ACC112 (cell line): ENCODE data around the gene GRIN3B.

Experiments used
- H2AFZ ChIP-seq: fragments of 200-600 bp; sonication (generic); one replicate; pipeline ENCODE4 v1.6.0; 2017; ENCODE audit warnings: antibody characterized with exemption, low read length; ENCODE audit not compliant: unreplicated experiment
- H3K27ac ChIP-seq: fragments of 200-600 bp; sonication (generic); 2 replicates; pipeline ENCODE4 v1.5.1; 2014; ENCODE audit warnings: low read depth, mild to moderate bottlenecking, antibody characterized with exemption, low read length, moderate library complexity
- H3K27me3 ChIP-seq: fragments of 200-600 bp; sonication (generic); 2 replicates; pipeline ENCODE4 v1.6.1; 2014; ENCODE audit warnings: mild to moderate bottlenecking, antibody characterized with exemption, low read length, moderate library complexity, mixed read lengths; ENCODE audit not compliant: insufficient read depth
- H3K36me3 ChIP-seq: fragments of 200-600 bp; sonication (generic); 2 replicates; pipeline ENCODE4 v1.6.1; 2016; ENCODE audit warnings: mild to moderate bottlenecking, antibody characterized with exemption, low read length, moderate library complexity, mixed read lengths; ENCODE audit not compliant: insufficient read depth
- H3K4me1 ChIP-seq: fragments of 200-600 bp; sonication (generic); one replicate; pipeline ENCODE4 v1.6.1; 2016; ENCODE audit warnings: low read length, mixed read lengths; ENCODE audit not compliant: insufficient read depth, unreplicated experiment, control insufficient read depth
- H3K4me3 ChIP-seq: fragments of 200-600 bp; sonication (generic); 2 replicates; pipeline ENCODE4 v1.5.1; 2014; ENCODE audit warnings: mild to moderate bottlenecking, low read depth, low read length
- H3K79me2 ChIP-seq: fragments of 200-600 bp; sonication (generic); one replicate; pipeline ENCODE4 v1.6.0; 2016; ENCODE audit warnings: low read length; ENCODE audit not compliant: control insufficient read depth, unreplicated experiment, insufficient read depth

The GRIN3B gene

GRCh38 chr19:1026783-1027649, 26.8 kb downstream of the GRIN3B start:
- Histone ChIP-seq H3K4me3 (peak overlapping the region; percentile 84), H2AFZ (no peak overlapping the region), H3K79me2 (peaks cover 30% of the 10 kb centered on the region), H3K4me1 (peaks cover 5% of the 10 kb centered on the region), H3K27me3 (no peaks in the 10 kb centered on the region), H3K27ac (peak overlapping the region; percentile 7; the same call in 1 of the 2 replicates), H3K36me3 (no peaks in the 10 kb centered on the region)

GRCh38 chr19:1027650-1028061, 27.4 kb downstream of the GRIN3B start:
- Histone ChIP-seq H3K27me3 (no peaks in the 10 kb centered on the region), H3K79me2 (peaks cover 30% of the 10 kb centered on the region), H2AFZ (no peak overlapping the region), H3K36me3 (no peaks in the 10 kb centered on the region), H3K4me3 (peak overlapping the region; percentile 84), H3K27ac (0 out of 2 replicates have a peak overlapping the region, but pooled peaks have one; percentile 45), H3K4me1 (peaks cover 5% of the 10 kb centered on the region)

- H3K27me3 ChIP-seq, result no peaks in the 10 kb centered on the region
- H2AFZ ChIP-seq, result no peak overlapping the region
- peak overlapping the region; percentile 45 for H3K27ac ChIP-seq
- H3K79me2 ChIP-seq, result peaks cover 30% of the 10 kb centered on the region
- H3K36me3 ChIP-seq, result no peaks in the 10 kb centered on the region
- peaks cover 5% of the 10 kb centered on the region for H3K4me1 ChIP-seq
- H3K4me3 ChIP-seq, result peak overlapping the region; percentile 84
Measured at GRCh38 chr19:1028062-1028926, 28.1 kb downstream of the GRIN3B start.

- Histone ChIP-seq H3K36me3 (no peaks in the 10 kb centered on the region), H3K27ac (no peak overlapping the region), H3K79me2 (peaks cover 21% of the 10 kb centered on the region), H2AFZ (no peak overlapping the region), H3K27me3 (no peaks in the 10 kb centered on the region), H3K4me3 (no peak overlapping the region), H3K4me1 (peaks cover 5% of the 10 kb centered on the region)
Measured at GRCh38 chr19:1032264-1032867, 32.1 kb downstream of the GRIN3B start.

GRCh38 chr19:1035998-1036621, 35.9 kb downstream of the GRIN3B start:
- no peak overlapping the region for H3K4me3 ChIP-seq
- no peaks in the 10 kb centered on the region for H3K79me2 ChIP-seq
- no peak overlapping the region for H2AFZ ChIP-seq
- H3K27me3 ChIP-seq, result no peaks in the 10 kb centered on the region
- peaks cover 4% of the 10 kb centered on the region for H3K4me1 ChIP-seq
- no peak overlapping the region for H3K27ac ChIP-seq
- H3K36me3 ChIP-seq, result no peaks in the 10 kb centered on the region

- Histone ChIP-seq H3K4me1 (peaks cover 4% of the 10 kb centered on the region), H3K27me3 (no peaks in the 10 kb centered on the region), H3K27ac (no peak overlapping the region), H3K79me2 (no peaks in the 10 kb centered on the region), H3K36me3 (no peaks in the 10 kb centered on the region), H3K4me3 (no peak overlapping the region), H2AFZ (no peak overlapping the region)
Measured at GRCh38 chr19:1037621-1038064, 37.4 kb downstream of the GRIN3B start.

GRCh38 chr19:1038978-1039645, 38.9 kb downstream of the GRIN3B start:
- Histone ChIP-seq H3K4me1 (peaks cover 4% of the 10 kb centered on the region), H2AFZ (no peak overlapping the region), H3K4me3 (no peak overlapping the region), H3K79me2 (no peaks in the 10 kb centered on the region), H3K27ac (no peak overlapping the region), H3K36me3 (no peaks in the 10 kb centered on the region), H3K27me3 (no peaks in the 10 kb centered on the region)

GRCh38 chr19:1039646-1040475, 39.6 kb downstream of the GRIN3B start, which contains the start of gene ABCA7:
ABCA7 (plus strand) TSS chr19:1040107; CDS start chr19:1041362, 1,255 bp downstream.
- no peaks in the 10 kb centered on the region for H3K36me3 ChIP-seq
- H3K79me2 ChIP-seq, result no peaks in the 10 kb centered on the region
- no peak within 1 kb of the TSS for H2AFZ ChIP-seq
- H3K27ac ChIP-seq, result no peak within 1 kb of the TSS
- H3K4me1 ChIP-seq, result peaks cover 4% of the 10 kb centered on the region
- H3K27me3 ChIP-seq, result no peaks in the 10 kb centered on the region
- peak within 1 kb of the TSS; percentile 75 for H3K4me3 ChIP-seq

- no peaks in the 10 kb centered on the region for H3K79me2 ChIP-seq
- no peaks in the 10 kb centered on the region for H3K27me3 ChIP-seq
- no peaks in the 10 kb centered on the region for H3K36me3 ChIP-seq
- no peak overlapping the region for H3K27ac ChIP-seq
- H3K4me3 ChIP-seq, result peak overlapping the region; percentile 75
- peaks cover 4% of the 10 kb centered on the region for H3K4me1 ChIP-seq
- H2AFZ ChIP-seq, result no peak overlapping the region
Measured at GRCh38 chr19:1040476-1041271, 40.5 kb downstream of the GRIN3B start.
